ENCODE results near the gene IPO5.
"Not testable (repeated sequence)": the region's sequence is repeated elsewhere in the genome, so short reads cannot be mapped to it uniquely, and the experiment has no call there.

IPO5 gene

GRCh38 chr13:97951376-97951775 is 2.1 kb upstream of the IPO5 start:
- no peak for DNase-seq

- DNase-seq, result not testable (repeated sequence)
Observed at GRCh38 chr13:97952831-97953230, 644 bp upstream of the IPO5 start.

- DNase-seq, result no peak
Observed at GRCh38 chr13:97961340-97961739, 7.9 kb downstream of the IPO5 start.

GRCh38 chr13:97962887-97963286 is 9.4 kb downstream of the IPO5 start:
- DNase-seq, result no peak

- DNase-seq, result no peak
Observed at GRCh38 chr13:97967226-97967625, 13.8 kb downstream of the IPO5 start.

GRCh38 chr13:97967948-97968347 is 14.5 kb downstream of the IPO5 start:
- DNase-seq, result no peak

GRCh38 chr13:97971519-97971918 is 18.0 kb downstream of the IPO5 start:
- DNase-seq, result no peak

- DNase-seq, result no peak
Observed at GRCh38 chr13:97974773-97975172, 21.3 kb downstream of the IPO5 start.

- no peak for DNase-seq
Observed at GRCh38 chr13:97975280-97975847, 21.9 kb downstream of the IPO5 start.

GRCh38 chr13:97975848-97976609 is 22.6 kb downstream of the IPO5 start:
- DNase-seq, result peak; percentile 94

- DNase-seq, result no peak
Observed at GRCh38 chr13:97976610-97977521, 23.4 kb downstream of the IPO5 start.

- no peak for DNase-seq
Observed at GRCh38 chr13:97977982-97978381, 24.5 kb downstream of the IPO5 start.

GRCh38 chr13:97978651-97979050 is 25.2 kb downstream of the IPO5 start:
- no peak for DNase-seq

- DNase-seq, result no peak
Observed at GRCh38 chr13:97979051-97979450, 25.6 kb downstream of the IPO5 start.

- DNase-seq, result no peak
Observed at GRCh38 chr13:97979556-97979955, 26.1 kb downstream of the IPO5 start.

GRCh38 chr13:97982286-97982685 is 28.8 kb downstream of the IPO5 start:
- no peak for DNase-seq

GRCh38 chr13:97986835-97987234 is 33.4 kb downstream of the IPO5 start:
- no peak for DNase-seq

- DNase-seq, result peak; percentile 23
Observed at GRCh38 chr13:97999653-98000052, 46.2 kb downstream of the IPO5 start.

GRCh38 chr13:98004107-98004506 is 50.6 kb downstream of the IPO5 start:
- no peak for DNase-seq

GRCh38 chr13:98004997-98005396 is 51.5 kb downstream of the IPO5 start:
- not testable (repeated sequence) for DNase-seq

- DNase-seq, result no peak
Observed at GRCh38 chr13:98007001-98007400, 53.5 kb downstream of the IPO5 start.

- DNase-seq, result no peak
Observed at GRCh38 chr13:98013241-98013640, 59.8 kb downstream of the IPO5 start.

GRCh38 chr13:98014766-98015165 is 61.3 kb downstream of the IPO5 start:
- DNase-seq, result no peak

- no peak for DNase-seq
Observed at GRCh38 chr13:98018293-98018692, 64.8 kb downstream of the IPO5 start.
